Neural cell (in vitro differentiated cells): Measurements from ENCODE around the gene PPP1R12B.

ENCODE experiments used
- CTCF ChIP-seq: fragments of 450-650 bp; IDR thresholded peaks from 2 replicates; pipeline ENCODE4 v1.5.1; 2014; ENCODE audit warnings: antibody characterized with exemption, mild to moderate bottlenecking, moderate library complexity; ENCODE audit not compliant: poor library complexity, severe bottlenecking
- EP300 ChIP-seq: fragments of 450-650 bp; conservative IDR thresholded peaks from 2 replicates; pipeline ENCODE4 v1.6.1; 2014; ENCODE audit warnings: antibody characterized with exemption, mild to moderate bottlenecking, moderate library complexity; ENCODE audit not compliant: poor library complexity, severe bottlenecking
- EZH2 ChIP-seq: fragments of 200-600, 300-800 bp; shearing (Covaris generic), sonication (generic); IDR thresholded peaks from 2 replicates; pipeline ENCODE4 v1.6.1; 2014; ENCODE audit warnings: antibody characterized with exemption, low read length, borderline replicate concordance, mild to moderate bottlenecking; ENCODE audit not compliant: insufficient read depth, poor library complexity, severe bottlenecking
- MXI1 ChIP-seq: fragments of 450-650 bp; conservative IDR thresholded peaks from 2 replicates; pipeline ENCODE4 v1.6.1; 2014; ENCODE audit warnings: antibody characterized with exemption, mild to moderate bottlenecking; ENCODE audit not compliant: poor library complexity, severe bottlenecking
- POLR2AphosphoS5 ChIP-seq: IDR thresholded peaks from 2 replicates; pipeline ENCODE4 v1.6.1; 2012
- RAD21 ChIP-seq: fragments of 450-650 bp; conservative IDR thresholded peaks from 2 replicates; pipeline ENCODE4 v1.6.1; 2014; ENCODE audit warnings: antibody characterized with exemption, mild to moderate bottlenecking, moderate library complexity
- REST ChIP-seq: IDR thresholded peaks from 2 replicates; pipeline ENCODE4 v1.6.1; 2012; ENCODE audit warnings: borderline replicate concordance
- SMC3 ChIP-seq: fragments of 450-650 bp; conservative IDR thresholded peaks from 2 replicates; pipeline ENCODE4 v1.6.1; 2014; ENCODE audit warnings: antibody characterized with exemption, mild to moderate bottlenecking, moderate library complexity; ENCODE audit not compliant: poor library complexity

- TF ChIP-seq CTCF (no peak), EP300 (no peak), POLR2AphosphoS5 (no peak), SMC3 (no peak), RAD21 (no peak), EZH2 (no peak), REST (no peak), MXI1 (no peak)
Measured at GRCh38 chr1:202397256-202397655, 48.8 kb downstream of the PPP1R12B start.
